ENCODE data around the gene CFI.
"Not testable (repeated sequence)": the region's sequence is repeated elsewhere in the genome, so short reads cannot be mapped to it uniquely, and the experiment has no call there.

CFI gene

DNA sequence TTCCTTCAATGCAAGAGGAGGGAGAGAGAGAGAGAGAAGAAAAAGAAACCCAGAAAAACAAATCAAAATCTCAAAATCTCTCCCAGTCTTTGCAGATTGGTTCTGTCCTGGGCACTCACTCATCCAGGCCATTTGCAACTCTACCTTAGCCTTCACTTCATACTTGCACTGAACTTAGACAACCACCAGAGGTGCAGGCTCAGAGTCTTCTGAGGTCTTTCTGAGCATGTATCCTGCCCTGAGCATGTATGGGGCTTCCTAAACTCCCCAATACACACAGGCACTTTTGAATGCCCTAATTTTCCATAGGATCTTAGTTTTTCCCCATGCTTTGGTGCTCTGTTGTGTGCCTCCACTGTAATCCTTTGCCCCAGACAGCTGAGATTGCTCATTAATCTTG is 2.9 kb downstream of the CFI start:
- DNase-seq (ENCODE audit: low read depth, low spot score): no peak

DNA sequence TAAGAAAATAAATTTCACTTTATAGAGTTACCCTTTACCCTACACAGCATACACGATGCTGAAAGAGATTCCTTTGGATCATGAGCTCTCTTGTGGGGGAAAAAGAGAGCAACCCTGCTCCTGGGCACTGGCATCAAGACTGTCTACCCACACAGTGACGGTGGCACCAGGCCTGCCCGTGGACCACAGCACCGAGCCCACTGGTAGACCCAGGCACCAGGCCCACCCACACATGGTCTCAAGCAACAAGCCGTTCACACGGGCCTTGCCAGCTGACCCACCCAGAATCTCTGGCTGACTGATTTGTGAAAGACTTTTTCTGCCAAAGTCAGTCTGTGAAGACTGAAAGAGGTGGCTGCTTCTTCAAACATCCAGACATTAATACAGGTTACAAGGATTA is 6.7 kb downstream of the CFI start:
- no peak for DNase-seq (ENCODE audit: low read depth, low spot score)

DNA sequence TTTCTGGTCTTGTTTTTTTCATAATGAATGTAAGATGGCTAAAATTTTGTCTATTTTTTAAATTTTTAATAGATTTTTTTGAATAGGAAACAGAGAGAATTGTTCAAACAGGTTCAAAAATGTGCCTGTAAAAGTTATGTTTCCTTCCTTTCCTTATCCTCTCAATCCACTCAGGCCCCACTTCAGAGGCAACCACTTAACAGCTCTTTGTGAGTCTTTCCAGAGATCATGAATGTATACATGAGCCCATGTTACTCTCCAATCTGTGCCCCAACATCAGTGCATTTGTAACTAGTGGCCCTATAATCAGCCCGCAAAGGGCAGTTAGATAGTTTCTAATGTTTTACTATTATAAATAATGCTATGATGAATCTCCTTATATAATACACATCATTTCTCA is 14.0 kb downstream of the CFI start:
- DNase-seq (ENCODE audit: low read depth, low spot score): no peak

DNA sequence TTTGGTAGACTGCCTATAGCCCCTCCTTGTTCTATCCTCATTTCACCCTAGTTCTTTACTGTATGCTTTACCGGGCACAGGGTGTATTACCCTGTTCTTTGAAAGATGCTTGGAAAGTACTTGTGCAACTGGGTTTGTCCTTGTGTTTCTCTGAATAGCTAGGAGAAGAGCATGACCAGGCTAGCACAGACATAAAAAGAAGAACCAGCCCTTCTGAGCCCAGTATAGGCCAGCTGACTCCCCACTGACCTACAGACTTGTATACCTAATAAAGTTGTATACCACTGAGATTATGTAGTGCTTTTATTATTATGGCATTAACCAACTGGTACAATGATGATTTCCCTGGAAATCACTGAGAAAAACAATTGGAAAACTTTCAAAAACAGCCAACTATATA is 15.0 kb downstream of the CFI start:
- no peak for DNase-seq (ENCODE audit: low read depth, low spot score)

DNA sequence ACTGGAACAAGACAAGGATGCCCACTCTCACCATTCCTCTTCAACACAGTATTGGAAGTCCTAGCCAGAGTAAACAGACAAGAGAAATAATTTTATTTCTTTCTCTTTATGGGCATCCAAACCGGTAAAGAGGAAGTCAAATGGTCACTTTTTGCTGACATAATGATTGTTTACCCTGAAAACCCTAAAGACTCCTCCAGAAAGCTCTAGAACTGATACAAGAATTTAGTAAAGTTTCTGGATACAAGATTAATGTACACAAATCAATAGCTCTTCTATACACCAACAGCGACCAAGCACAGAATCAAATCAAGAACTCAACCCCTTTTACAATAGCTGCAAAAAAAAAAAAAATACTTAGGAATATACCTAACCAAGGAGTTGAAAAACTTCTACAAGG is 19.7 kb downstream of the CFI start:
- not testable (repeated sequence) for DNase-seq (ENCODE audit: low read depth, low spot score)

DNA sequence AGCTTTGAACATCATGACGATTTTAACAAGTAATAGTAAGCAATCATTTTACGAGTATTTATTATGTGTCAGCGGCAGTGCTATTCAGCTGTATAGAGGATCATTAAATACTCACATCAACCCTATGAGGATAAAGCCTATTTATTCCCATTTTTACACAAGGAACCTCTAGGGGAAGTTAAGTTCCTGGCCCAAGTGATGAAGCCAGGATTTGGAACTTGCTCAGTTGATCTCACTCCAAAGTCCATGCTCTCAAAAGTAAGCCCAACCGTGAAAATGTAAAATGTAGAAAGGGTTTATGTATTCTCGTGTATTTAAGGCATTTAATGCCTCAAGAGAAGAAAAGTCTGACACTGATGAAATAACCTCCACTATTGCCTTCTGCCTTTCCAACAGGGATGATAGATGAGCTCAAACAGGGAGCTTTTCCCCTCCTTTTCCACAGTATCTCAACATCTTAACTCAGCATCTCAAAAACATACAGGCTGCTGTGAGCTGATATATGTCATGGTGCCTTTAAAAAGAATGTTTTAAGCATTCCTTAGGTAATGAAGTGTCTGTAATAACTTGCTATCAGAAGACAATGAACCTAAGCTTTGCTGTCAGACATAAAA is 36.9 kb downstream of the CFI start:
- DNase-seq (ENCODE audit: low read depth, low spot score): no peak

DNA sequence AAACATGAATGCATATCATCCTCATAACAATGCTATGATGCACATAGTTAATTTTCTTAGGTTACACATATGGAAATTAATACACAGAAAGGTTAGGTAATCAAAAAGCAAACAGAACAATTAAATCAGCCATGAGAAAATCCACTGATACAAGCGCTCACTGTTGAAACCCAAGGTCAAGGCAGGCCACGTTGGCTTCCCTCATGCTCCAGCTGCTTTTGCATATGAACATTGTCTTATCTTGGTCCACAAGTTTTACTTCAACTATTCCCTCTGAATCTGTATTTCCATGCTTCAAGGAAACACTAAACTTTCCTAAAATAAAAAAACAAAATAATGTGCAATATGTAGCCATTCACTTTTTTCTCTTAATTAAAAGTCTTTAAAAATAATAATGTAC is 37.4 kb downstream of the CFI start:
- DNase-seq (ENCODE audit: low read depth, low spot score): no peak

DNA sequence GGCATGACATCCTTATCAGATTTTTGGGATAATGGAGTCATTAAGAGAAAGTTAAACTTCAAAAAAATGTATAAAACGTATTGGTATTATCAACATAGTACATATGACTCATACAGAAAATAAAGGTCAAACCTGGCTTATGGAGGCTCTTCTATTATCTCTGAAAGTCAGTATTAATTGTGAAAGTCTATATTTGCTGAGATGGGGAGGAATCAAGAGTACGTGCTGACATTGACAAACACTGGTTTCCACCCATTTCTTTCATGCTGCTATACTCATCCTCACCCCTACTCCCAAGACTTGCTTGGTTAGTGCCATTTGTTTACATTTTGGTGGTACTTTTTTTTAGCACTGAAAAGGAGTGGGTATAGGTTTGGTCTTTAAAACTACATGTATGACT is 41.1 kb downstream of the CFI start:
- DNase-seq (ENCODE audit: low read depth, low spot score): no peak

DNA sequence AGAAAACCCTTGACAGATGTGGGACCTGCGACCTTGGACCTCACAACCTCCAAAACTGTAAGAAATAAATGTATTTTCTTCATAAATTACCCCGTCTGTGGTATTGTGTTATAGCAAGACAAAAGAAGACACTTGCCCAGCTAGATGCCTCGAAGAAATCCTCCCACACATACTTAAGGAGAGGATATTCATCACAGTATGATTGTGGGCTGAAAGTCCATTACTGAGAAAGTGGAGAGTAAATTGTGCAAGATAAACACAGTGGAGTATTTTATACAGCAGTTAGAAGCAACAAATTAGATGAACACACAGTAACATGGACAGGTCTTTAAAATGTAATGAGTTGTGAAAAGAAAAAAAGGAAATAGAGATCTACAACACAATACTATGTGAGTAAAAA is 46.1 kb downstream of the CFI start:
- DNase-seq (ENCODE audit: low read depth, low spot score): no peak

DNA sequence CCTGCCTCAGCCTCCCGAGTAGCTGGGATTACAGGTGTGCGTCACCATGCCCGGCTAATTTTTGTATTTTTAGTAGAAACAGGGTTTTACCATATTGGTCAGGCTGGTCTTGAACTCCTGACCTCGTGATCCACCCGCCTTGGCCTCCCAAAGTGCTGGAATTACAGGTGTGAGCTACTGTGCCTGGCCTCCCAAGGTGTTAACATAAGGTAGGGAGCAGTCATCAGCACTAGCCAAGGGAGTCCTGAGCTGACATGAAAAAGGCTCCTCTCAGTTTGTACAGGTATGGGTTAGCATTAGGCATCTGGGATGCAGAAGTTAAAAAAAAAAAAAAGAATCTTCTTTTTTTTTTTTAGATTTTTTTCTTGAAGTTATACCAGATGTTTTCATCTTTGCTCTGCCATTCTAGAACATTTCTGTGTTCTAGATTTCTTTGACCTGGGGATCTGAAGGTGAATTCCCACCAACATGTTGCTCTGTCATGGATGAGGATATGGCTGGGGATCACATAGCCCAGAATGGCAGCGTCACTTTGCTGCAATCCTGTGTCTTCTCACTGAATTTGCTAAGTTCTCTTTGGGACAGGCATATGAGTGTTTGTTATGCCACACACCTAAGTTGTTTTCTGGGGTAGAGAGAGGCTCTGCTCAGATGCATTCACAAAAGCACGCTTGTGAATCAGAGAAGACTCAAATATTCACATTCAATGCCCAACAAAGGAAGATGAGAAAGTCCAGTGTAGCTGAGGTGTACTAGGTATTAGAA is 47.5 kb downstream of the CFI start:
- no peak for DNase-seq (ENCODE audit: low read depth, low spot score)

DNA sequence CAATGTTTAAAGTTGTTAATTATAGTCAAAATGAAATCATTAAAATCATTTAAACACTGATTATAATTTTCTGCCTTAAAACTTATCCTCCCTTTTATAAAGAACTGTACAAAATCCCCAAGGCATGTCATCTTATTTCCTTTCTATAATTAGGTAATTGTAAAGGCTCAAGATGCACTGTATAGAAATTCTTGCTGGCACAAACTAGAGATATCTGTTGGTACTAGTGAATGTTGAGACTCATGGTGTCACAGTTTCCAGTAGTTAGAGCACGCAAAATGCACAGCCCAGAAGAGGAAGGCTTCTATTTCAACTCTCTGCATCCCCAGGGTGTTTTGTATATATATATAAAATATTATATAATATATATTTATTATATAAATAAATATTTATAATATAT is 49.3 kb downstream of the CFI start:
- no peak for DNase-seq (ENCODE audit: low read depth, low spot score)

DNA sequence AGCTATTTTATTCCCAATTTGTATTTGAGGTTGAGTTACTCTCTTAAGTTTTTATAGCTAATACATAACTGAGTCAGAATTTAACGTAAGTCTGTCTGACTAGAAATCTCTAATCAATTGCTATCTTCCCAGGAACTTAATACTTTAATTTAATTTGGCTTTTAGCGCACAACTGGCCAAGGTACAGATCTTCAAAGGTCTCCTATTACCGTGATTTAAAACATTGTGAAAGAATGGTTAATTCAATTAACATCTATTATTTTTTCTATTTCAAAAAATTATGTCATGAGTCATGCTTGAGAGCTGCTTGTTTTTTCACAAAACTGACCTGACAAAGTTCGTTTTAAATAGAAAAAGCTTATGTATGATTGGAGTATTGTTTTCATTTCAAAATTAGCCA is 49.9 kb downstream of the CFI start:
- DNase-seq (ENCODE audit: low read depth, low spot score): no peak

DNA sequence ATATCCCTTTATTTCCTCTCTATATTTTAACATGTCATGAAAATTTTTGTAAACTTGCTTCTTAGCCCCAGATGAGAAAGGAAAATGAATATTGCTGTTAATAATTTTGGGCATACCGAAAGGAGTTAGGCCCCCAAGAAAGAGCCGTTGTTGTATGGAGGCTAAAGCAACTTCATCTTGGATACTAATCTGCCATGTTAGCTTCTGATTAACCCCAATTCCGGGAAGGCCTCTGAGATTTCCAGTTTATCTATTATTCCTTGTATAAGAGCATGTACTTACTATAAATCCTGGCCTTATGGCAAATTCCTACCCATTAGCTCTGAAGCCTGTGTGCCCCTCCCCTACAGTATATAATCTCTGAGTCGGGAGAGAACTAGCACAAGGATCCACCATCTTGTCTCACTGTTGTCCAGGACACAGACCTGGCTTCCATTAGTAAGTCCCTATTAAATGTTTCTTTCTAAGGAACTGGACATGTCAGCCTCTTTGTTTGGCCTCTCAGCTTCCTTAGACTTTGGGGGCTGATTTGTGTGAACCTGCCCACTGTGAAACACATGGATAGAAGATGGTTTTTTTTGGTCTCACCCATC is 51.1 kb downstream of the CFI start:
- DNase-seq (ENCODE audit: low read depth, low spot score): no peak

DNA sequence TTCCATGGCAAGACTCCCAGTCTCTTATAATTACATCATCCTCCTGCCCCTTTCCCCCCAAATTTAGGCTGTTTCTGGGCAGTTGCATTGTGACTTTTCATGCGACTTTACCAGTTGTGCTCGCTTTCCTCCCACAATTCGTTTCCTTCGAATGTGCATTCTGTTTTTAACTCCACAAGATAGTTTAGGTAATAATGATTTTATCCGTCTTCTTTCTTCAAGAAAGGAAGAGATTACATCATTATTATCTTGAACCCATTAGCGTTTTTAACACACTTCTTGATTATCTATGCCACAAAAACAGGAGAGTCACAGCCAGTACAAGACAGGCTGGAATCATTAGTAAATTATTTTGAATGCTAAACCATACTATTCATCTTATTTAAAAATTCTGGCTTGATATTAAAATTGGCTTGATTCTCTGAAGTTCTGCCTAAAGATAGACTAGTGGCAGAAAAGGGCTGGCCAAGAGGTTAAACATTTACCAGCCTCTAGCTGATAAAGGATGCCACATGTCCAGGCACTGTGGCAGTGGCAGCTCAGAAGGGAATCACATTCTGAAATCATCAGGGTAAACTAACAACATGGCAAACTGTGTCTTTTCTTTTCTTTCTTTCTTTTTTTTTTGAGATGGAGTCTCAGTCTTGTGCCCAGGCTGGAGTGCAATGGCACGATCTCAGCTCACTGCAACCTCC is 52.3 kb downstream of the CFI start:
- DNase-seq (ENCODE audit: low read depth, low spot score): no peak

DNA sequence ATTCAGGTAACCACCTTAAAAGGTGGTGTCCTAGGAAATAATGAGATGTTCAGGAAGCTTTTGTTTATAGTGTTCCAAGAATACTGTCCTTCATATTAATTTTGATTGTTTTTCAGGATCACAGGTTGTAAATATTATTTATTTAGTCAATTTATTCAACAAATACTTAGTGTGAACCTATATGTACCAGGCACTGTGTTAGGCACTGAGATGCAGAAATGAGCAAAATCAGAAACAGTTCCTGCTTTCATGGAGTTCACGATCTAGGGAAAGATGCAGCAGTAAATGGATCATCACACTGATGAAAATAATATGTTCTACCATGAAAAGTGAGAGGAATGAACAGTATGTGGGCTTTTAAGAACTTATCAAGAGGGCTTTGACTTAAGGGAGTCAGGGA is 53.7 kb downstream of the CFI start:
- no peak for DNase-seq (ENCODE audit: low read depth, low spot score)

DNA sequence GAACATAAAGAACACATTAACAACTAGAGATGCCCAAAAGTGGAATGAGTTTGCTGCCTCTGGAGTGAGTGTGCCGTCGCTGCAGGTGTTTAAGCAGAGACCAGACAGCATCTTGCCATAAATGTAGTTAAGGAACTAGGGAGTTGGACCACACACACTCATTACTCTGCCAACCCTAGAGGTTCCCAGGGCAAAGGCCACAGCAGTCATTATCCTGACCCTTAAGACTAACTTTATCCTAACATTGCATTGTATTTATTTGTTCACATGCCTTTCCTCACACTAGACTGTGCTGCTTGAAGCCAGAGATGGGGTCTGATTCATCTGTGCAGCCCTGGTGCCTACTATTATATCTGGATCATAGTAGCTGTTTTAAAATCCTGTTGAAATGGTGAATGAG is 55.1 kb downstream of the CFI start:
- DNase-seq (ENCODE audit: low read depth, low spot score): no peak

DNA sequence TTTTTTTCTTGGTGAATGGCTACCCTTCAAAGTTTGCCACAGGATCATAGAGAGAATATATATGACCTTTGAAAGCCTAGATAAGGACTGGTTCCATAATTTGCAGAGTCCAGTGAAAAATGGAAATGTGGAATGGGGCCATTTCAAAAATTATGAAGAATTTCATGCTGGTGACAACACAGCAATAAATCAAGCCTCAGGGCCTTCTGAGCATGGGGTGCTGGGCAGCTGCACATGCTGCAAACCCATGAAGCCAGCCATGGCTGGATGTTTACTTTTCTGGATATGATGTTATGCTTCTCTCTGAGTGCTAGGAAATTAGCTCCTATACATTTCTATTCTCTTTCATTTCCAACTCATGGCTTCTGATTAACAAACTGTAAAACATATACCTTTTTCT is 56.0 kb downstream of the CFI start:
- no peak for DNase-seq (ENCODE audit: low read depth, low spot score)

DNA sequence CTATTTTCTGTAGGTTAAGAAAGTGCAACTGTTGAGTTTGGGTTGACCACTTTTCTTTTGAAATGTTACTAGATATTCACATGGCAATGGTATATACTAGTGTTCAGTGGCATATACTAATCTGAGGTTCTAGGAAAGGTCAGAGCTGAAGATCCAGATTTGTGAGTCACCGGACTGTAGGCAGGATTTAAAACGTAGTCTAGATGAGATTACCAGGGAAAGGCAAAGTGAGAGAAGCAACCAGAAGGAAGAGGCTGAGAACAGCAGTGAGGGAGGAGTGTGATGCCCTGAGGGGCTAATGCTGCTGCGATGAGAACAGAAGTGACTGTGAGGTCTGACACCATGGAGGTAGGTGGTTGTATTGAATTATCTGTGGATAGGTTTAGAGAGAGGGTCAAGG is 62.3 kb downstream of the CFI start:
- DNase-seq (ENCODE audit: low read depth, low spot score): no peak

DNA sequence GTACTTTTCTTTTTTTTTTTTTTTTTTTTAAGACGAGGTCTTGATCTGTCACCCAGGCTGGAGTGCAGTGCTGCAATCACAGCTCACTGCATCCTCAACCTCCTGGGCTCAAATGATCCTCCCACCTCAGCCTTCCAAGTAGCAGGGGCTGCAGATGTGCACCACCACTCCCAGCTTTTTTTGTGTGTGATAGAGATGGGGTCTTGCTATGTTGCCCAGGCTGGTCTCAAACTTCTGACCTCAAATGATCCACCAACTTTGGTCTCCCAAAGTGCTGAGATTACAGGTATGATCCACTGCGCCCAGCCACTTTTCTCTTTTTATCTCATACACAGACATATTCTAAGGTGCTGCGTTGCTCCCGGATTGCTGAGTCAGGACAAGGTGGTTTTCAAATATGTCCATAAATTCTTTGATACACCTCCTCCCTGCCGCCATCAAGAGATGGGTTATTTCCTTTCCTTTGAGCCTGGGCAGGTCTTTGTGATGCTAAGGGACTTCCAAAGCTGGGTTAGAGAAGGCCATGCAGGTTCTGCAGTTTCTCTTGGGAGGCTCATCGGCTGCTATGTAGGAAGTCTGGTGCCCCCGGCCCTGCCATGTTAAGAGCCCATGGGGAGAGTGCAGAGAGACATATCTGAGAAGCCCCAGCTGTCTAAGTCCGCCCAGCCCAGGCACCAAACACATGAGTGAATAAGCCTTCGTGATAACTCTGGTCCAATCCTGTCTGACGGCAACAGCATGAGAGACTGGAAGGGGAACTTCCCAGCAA is 63.5 kb downstream of the CFI start:
- DNase-seq (ENCODE audit: low read depth, low spot score): no peak

DNA sequence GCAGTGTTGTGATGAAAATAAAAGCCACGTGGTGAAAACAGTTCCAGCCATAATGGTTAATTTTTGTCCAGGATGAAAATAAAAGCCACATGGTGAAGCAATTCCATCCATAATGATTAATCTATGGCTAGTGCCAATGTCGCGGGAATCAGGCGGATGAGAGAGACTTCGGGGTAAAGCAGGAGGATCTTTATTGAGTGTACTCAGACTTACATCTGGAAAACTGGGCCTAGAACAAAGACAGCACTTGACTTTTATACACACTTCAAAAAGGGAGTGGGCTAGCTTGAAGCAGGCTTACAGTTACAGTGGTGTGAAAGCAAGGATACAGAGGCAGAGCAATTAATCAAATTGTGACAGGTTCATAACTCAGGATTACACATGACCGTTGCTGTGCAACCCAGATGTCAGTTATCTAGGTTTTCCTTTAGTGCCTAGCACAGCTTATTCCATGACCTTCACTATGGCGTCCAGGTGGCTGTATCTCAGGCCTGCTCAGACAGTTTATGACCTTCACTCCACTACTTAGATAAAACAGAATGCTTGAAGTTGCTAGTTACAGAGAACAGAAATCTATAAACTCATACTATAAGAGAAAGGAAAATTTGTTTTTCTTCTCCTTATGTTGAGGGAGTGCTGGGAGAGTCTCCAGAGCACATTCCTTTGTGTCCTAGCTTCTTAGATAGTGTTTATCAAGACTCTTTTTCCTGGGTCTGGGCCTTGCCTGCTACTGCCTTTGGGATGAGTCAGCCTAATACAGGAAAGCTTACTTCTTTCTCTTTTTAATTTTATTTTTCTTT is 66.0 kb downstream of the CFI start:
- DNase-seq (ENCODE audit: low read depth, low spot score): no peak

DNA sequence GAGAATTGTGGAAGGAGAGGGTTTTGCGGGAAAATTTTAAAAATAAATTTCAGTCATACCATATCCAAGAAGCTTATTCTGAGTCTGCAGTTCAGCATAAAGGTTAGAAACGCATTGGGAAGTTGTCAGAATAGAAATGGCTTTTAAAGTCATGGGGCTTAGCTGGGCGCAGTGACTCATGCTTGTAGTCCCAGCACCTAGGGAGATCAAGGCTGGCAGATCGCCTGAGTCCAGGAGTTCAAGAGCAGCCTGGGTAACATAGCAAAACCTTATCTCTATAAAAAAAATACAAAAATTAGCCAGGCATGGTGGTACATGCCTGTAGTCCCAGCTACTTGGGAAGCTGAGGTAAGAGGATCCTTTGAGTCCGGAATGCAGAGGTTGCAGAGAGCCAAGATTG is 68.1 kb downstream of the CFI start:
- DNase-seq (ENCODE audit: low read depth, low spot score): no peak
